GM21619 (cell line): ENCODE results near the gene CEACAM6.
"Not testable (repeated sequence)": the region's sequence is repeated elsewhere in the genome, so short reads cannot be mapped to it uniquely, and the experiment has no call there.

ENCODE experiments used
- ATAC-seq: cut with Tn5 transposase; IDR thresholded peaks from one replicate; pipeline ENCODE4 v1.9.1; 2021; ENCODE audit not compliant: unreplicated experiment

The CEACAM6 gene

GRCh38 chr19:41755328-41755913 lies at the start of gene CEACAM6:
CEACAM6 (plus strand) TSS chr19:41755530; CDS start chr19:41755639, 109 bp downstream.
- no peak for ATAC-seq

- ATAC-seq = no peak
Measured at GRCh38 chr19:41706741-41707501, 48.4 kb upstream of the CEACAM6 start.

- no peak for ATAC-seq
Measured at GRCh38 chr19:41707502-41707812, 47.9 kb upstream of the CEACAM6 start.

- ATAC-seq = no peak
Measured at GRCh38 chr19:41707871-41708371, 47.4 kb upstream of the CEACAM6 start.

GRCh38 chr19:41708481-41708880 lies 46.8 kb upstream of the CEACAM6 start, which contains the start of gene CEACAM5:
CEACAM5 (plus strand) TSS chr19:41708626; CDS start chr19:41708732, 106 bp downstream.
- no peak for ATAC-seq

- not testable (repeated sequence) for ATAC-seq
Measured at GRCh38 chr19:41709516-41709915, 45.8 kb upstream of the CEACAM6 start.

- no peak for ATAC-seq
Measured at GRCh38 chr19:41709951-41710645, 45.2 kb upstream of the CEACAM6 start.

- ATAC-seq = no peak
Measured at GRCh38 chr19:41711376-41712261, 43.7 kb upstream of the CEACAM6 start.

- no peak for ATAC-seq
Measured at GRCh38 chr19:41714598-41714997, 40.7 kb upstream of the CEACAM6 start.

GRCh38 chr19:41718761-41719160 lies 36.6 kb upstream of the CEACAM6 start:
- ATAC-seq = no peak

- no peak for ATAC-seq
Measured at GRCh38 chr19:41720103-41720502, 35.2 kb upstream of the CEACAM6 start.

GRCh38 chr19:41726493-41726892 lies 28.8 kb upstream of the CEACAM6 start:
- no peak for ATAC-seq

- no peak for ATAC-seq
Measured at GRCh38 chr19:41734156-41734555, 21.2 kb upstream of the CEACAM6 start.

GRCh38 chr19:41734585-41734984 lies 20.7 kb upstream of the CEACAM6 start:
- ATAC-seq = no peak

GRCh38 chr19:41735071-41735600 lies 20.2 kb upstream of the CEACAM6 start:
- no peak for ATAC-seq

- no peak for ATAC-seq
Measured at GRCh38 chr19:41739361-41739760, 16.0 kb upstream of the CEACAM6 start.

- no peak for ATAC-seq
Measured at GRCh38 chr19:41740415-41741243, 14.7 kb upstream of the CEACAM6 start.

- ATAC-seq = no peak
Measured at GRCh38 chr19:41741244-41741554, 14.1 kb upstream of the CEACAM6 start.

GRCh38 chr19:41744850-41745249 lies 10.5 kb upstream of the CEACAM6 start:
- no peak for ATAC-seq

GRCh38 chr19:41745756-41746155 lies 9.6 kb upstream of the CEACAM6 start:
- ATAC-seq = no peak
